Measurements from ENCODE around the gene CXCL6.

DNA sequence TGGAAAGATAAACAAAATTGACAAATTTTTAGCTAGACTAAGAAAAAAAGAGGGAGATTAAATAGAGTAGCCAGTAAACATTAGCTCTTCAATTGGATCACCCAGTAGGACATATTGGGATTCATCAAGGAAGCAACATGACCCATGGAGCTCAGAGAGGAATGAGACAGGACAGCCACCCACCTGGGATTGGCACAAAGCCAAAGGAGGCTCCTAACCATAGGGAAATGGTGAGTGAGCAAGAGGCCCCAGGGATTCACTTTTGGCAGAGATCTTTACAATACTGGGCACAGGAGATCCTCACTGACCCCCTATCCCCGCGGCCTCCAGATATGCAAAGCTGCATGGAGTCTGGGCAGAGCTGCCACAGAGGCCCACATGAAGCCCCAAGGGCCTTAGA, 34.8 kb upstream of the CXCL6 start:
- no peak for TF ChIP-seq POLR2A (IDR thresholded peaks at IDR 0.05; ENCODE audit: low read depth, low read length)
- TF ChIP-seq POLR2AphosphoS5 (IDR thresholded peaks at IDR 0.05; ENCODE audit: low read depth, low read length) = no peak
- no peak for TF ChIP-seq TAF1 (IDR thresholded peaks at IDR 0.05; ENCODE audit: borderline replicate concordance, low read depth, low read length)
